Body of pancreas (tissue), 4 donors: ENCODE results near the gene LRRTM1. TPM values are rescaled to one million over a fixed set of nuclear protein-coding genes. Genes with fewer than 3 reads are reported as not detected.

Source experiments
- ATAC-seq: fragments of 150-250 bp; one replicate; pipeline ENCODE4 v1.9.1; 2016
- DNase-seq, 4 donors: peaks; one replicate each; pipeline ENCODE4 v3.0.0-alpha.2; 2019
- H3K27ac ChIP-seq, 4 donors: fragments of 200-600 bp; sonication (generic); 1 replicate in 3 of 4; 2 replicates in 1 of 4; pipeline versions ENCODE4 v1.5.1 to v1.6.1; 2016 to 2019; ENCODE audit warnings: mild to moderate bottlenecking in 1 of 4, mixed read lengths in 1 of 4, moderate library complexity in 1 of 4
- H3K27me3 ChIP-seq, 2 donors: fragments of 200-600 bp; sonication (generic); one replicate each; pipeline ENCODE4 v1.6.0; 2016; ENCODE audit warnings: mild to moderate bottlenecking in 1 of 2
- H3K36me3 ChIP-seq, 2 donors: fragments of 200-600 bp; sonication (generic); replicated peaks in 1 of 2; 2 replicates each; pipeline ENCODE4 v1.5.1; 2016; ENCODE audit warnings: low read depth in 2 of 2; ENCODE audit not compliant: insufficient read depth in 1 of 2
- H3K4me1 ChIP-seq: fragments of 200-600 bp; sonication (generic); one replicate; pipeline ENCODE4 v1.6.0; 2016
- H3K4me3 ChIP-seq, 2 donors: fragments of 200-600 bp; sonication (generic); 1 replicate in 1 of 2; 2 replicates in 1 of 2; pipeline ENCODE4 v1.5.1; 2016 to 2019
- H3K9me3 ChIP-seq, 3 donors: fragments of 200-600 bp; sonication (generic); 1 replicate in 2 of 3; 2 replicates in 1 of 3; pipeline ENCODE4 v1.5.1; 2016
- POLR2A ChIP-seq, 3 donors: fragments of 450-650 bp; IDR thresholded peaks; one replicate each; pipeline ENCODE4 v1.6.1; 2016; ENCODE audit warnings: antibody characterized with exemption in 3 of 3, mild to moderate bottlenecking in 2 of 3
- WGBS, 2 donors: methylation state at CpG; one replicate each; pipeline ENCODE4 v1.1.5; 2017; 5-methylcytosine and 5-hydroxymethylcytosine counted together
- intact Hi-C: fragments of 100-400 bp; cut with DNase I; formaldehyde crosslinking; loops from one replicate; pipeline ENCODE4 v1.15.1; 2023
- total RNA-seq, 2 donors: library from RNA; depleted of rRNA; stranded (reverse); fragments of >200 nt; gene quantifications; one replicate each; pipeline ENCODE4 v1.1.0, GENCODE V29; 2016
- TF ChIP-seq, protein P1 (sequence below), 7 experiments: fragments of 450-650 bp in 4 of 7; fragments of 200-600 bp in 3 of 7; sonication (generic) in 3 of 7; IDR thresholded peaks; one replicate each; pipeline ENCODE4 v1.5.1; 2016 to 2019; ENCODE audit warnings: antibody characterized with exemption in 7 of 7

The LRRTM1 gene
- total RNA-seq, 2 donors from 2014 or later: not detected

DNA sequence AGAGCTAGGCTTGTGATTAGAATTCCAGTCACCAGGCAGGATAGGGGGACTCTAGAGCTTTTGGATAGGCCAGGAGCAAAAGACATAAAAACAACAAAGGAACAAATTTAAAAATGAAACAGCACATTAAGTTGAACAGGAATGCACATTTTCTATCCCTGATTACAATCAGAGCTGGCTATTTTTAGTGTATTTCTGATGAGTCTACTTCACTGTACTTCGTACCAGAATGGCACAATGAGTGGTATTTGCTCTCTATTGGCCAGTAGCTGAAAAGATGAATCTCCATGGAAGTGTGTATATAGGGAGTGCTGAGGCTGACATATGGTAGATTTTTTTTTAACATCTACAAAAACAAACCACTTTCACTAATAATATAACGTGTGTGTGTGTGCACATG lies 34.2 kb upstream of the LRRTM1 start:
- Histone ChIP-seq H3K36me3 (no peaks in the 10 kb centered on the region), H3K4me1 (no peaks in the 10 kb centered on the region), H3K4me3 (no peak overlapping the region), H3K9me3 (no peaks in the 10 kb centered on the region), H3K27ac (no peak overlapping the region), H3K27me3 (no peaks in the 10 kb centered on the region)
- DNase-seq: no peak
- ATAC-seq: no peak
- no peak for TF ChIP-seq POLR2A (IDR thresholded peaks at IDR 0.05)
- TF ChIP-seq, protein P1, sequence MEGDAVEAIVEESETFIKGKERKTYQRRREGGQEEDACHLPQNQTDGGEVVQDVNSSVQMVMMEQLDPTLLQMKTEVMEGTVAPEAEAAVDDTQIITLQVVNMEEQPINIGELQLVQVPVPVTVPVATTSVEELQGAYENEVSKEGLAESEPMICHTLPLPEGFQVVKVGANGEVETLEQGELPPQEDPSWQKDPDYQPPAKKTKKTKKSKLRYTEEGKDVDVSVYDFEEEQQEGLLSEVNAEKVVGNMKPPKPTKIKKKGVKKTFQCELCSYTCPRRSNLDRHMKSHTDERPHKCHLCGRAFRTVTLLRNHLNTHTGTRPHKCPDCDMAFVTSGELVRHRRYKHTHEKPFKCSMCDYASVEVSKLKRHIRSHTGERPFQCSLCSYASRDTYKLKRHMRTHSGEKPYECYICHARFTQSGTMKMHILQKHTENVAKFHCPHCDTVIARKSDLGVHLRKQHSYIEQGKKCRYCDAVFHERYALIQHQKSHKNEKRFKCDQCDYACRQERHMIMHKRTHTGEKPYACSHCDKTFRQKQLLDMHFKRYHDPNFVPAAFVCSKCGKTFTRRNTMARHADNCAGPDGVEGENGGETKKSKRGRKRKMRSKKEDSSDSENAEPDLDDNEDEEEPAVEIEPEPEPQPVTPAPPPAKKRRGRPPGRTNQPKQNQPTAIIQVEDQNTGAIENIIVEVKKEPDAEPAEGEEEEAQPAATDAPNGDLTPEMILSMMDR (IDR thresholded peaks at IDR 0.05): no peak
- WGBS, 2 donors: 43 to 57% methylated on average over 2 of the region's 2 CpGs
- intact Hi-C loops: no loop called here

DNA sequence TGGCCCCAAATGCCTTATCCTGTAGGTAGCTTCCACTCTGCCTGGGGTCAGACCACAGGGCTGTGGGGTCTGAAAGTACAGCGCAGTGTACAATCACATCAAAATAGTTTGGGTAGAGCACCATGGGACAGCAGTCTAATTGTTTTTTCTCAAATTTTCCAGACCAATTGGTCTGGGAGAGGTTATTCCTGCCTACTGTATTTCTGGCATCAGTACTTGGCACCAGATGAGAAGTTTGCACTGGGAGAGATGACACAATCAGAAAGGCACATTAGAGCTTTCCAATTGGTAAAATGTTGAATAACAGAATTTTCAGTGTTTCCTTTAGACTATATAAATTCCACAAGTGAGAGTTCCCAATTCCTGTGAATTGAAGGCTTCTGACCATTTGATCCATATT lies 30.9 kb upstream of the LRRTM1 start:
- no peaks in the 10 kb centered on the region for H3K9me3 ChIP-seq
- WGBS, 2 donors: 78 to 95% methylated on average over 1 of the region's 1 CpG

DNA sequence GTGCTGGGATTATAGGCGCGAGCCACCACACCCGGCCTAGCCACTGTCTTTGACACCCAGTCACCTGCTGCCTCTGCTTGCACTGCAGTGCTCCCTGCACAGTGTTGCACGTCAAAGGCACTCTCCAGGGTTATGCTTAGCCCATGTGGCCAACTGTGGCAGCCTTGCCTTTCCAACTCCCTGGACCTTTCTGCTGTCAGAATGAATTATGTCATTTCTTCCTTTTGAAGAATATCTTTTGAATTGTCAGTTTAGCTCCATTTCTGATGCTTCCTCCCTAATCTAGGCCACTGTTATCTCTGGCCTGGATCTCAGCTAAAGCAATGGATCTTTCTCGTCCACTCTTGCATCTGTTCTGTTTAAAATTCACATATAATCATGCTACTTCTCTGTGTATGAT lies 29.3 kb upstream of the LRRTM1 start:
- no peak overlapping the region for H3K27ac ChIP-seq
- no peak for DNase-seq
- TF ChIP-seq POLR2A (IDR thresholded peaks at IDR 0.05): no peak
- TF ChIP-seq, protein P1 (IDR thresholded peaks at IDR 0.05): no peak
- WGBS, 2 donors: 69 to 74% methylated on average over 5 of the region's 5 CpGs
- H3K4me3 ChIP-seq: no peak overlapping the region
- intact Hi-C loops: no loop called here
- no peaks in the 10 kb centered on the region for H3K9me3 ChIP-seq
- H3K36me3 ChIP-seq: no peaks in the 10 kb centered on the region
- ATAC-seq: no peak
- no peaks in the 10 kb centered on the region for H3K27me3 ChIP-seq
- H3K4me1 ChIP-seq: no peaks in the 10 kb centered on the region

More for the DNA sequence above, 30.9 kb upstream of the LRRTM1 start:
- Histone ChIP-seq H3K27ac (no peak overlapping the region), H3K27me3 (no peaks in the 10 kb centered on the region), H3K36me3 (no peaks in the 10 kb centered on the region), H3K4me1 (no peaks in the 10 kb centered on the region), H3K4me3 (no peak overlapping the region)
- no peak for TF ChIP-seq POLR2A (IDR thresholded peaks at IDR 0.05)
- TF ChIP-seq, protein P1 (IDR thresholded peaks at IDR 0.05): no peak
- intact Hi-C loops: no loop called here
- DNase-seq: no peak
- no peak for ATAC-seq

DNA sequence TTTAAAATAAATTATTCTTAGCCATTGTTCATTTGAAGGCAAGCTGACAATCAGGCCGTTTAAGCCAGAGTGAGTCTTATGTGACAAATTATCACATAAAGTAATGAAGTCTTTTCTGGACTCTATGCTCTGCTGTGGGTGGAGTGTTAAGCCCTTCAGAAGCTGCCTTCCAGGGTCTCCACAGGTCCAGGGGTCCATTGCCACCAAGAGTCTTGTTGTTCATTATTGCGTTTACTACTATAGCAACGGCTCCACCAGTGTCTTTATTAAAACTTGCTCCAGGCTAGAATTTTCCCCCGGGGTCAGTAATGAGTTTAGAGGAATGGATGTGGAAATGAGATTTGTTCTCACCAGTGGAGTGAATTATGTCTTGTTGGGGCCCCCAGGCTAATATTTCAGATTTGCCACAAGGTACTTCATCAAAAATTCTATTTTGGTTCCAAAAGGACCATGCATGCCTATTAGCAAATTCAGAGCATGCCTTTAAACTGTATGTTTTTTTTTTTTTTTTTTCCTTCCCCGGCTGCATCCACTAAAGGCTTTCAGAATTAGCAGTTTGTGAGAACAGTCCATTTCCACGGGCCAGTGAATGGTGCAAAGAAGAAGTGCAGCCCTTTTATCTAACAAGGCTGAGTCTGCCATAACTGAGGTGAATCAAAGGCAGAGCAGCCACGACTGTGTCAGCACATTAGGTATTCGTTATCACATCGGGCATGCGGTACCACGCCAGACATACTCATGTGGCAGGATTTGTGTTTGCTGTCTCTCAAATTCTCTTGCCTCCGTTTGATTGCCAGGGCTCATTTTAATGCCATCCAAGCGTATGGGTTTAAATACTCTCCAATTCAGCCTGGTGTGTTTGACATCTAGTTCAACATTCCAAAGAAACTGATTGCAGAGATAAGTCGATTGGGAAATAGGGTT lies 26.2 kb upstream of the LRRTM1 start:
- intact Hi-C loops: no loop called here
- H3K9me3 ChIP-seq: no peaks in the 10 kb centered on the region

More for the DNA sequence above, 26.2 kb upstream of the LRRTM1 start:
- Histone ChIP-seq H3K36me3 (no peaks in the 10 kb centered on the region), H3K4me3 (no peak overlapping the region), H3K27ac (no peak overlapping the region), H3K27me3 (no peaks in the 10 kb centered on the region), H3K4me1 (no peaks in the 10 kb centered on the region)
- no peak for DNase-seq
- WGBS, 2 donors: 47 to 51% methylated on average over 14 of the region's 14 CpGs
- no peak for ATAC-seq
- TF ChIP-seq, protein P1 (IDR thresholded peaks at IDR 0.05): no peak
- no peak for TF ChIP-seq POLR2A (IDR thresholded peaks at IDR 0.05)
